ENCODE data around the gene KDM8. TPM values are rescaled to one million over a fixed set of nuclear protein-coding genes. Genes with fewer than 3 reads are reported as not detected.

The KDM8 gene
- total and polyA plus RNA-seq, 4 donors = 4.6 to 198 (median 97.7) TPM

GRCh38 chr16:27235938-27236245, 32.6 kb downstream of the KDM8 start:
- 92% methylated on average over 8 of the region's 8 CpGs for WGBS

DNA sequence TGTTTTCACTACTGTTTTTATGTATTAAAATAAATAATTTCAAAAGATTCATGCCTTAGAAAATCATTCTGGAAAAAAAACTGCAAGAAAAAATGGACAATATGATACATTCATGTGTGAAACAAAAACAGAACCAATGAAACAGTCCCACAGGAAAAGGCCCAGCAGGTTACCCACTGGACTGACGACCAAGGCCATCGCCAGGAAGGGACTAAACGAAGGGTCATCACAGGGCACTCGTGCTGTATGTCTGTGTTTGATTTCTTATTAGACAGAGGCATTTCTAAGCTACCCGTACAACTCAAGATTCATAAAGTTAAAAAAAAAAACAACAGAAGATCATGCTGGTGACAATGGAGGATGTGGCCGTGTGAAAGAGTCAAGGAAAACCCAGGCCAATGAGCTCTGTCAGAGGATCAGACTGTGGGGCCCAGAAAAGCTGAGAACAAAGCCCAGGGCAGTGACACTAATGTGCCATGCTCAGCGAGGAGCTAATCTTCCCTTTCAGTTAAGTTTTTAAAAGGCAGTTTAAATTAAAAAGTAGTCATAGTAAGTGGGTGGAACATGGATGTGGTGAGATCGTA, 33.4 kb downstream of the KDM8 start:
- H3K9me3 ChIP-seq (ENCODE audit: control insufficient read depth in 4 of 4, low read length in 3 of 4) = no peaks in the 10 kb centered on the region
- H3K27me3 ChIP-seq (ENCODE audit: control insufficient read depth in 4 of 4, insufficient read depth in 4 of 4, low read length in 3 of 4) = no peaks in the 10 kb centered on the region
- peaks cover 0 to 10% (median 4%) of the 10 kb centered on the region in 4 donors for H3K4me1 ChIP-seq (ENCODE audit: control insufficient read depth in 4 of 4, insufficient read depth in 4 of 4, low read length in 3 of 4)
- no peak for DNase-seq (ENCODE audit: low spot score)
- peaks cover 0 to 10% (median 3%) of the 10 kb centered on the region in 4 donors for H3K36me3 ChIP-seq (ENCODE audit: control insufficient read depth in 4 of 4, insufficient read depth in 3 of 4, low read depth in 1 of 4, low read length in 3 of 4)
- 70% methylated on average over 8 of the region's 8 CpGs for WGBS
- H3K27ac ChIP-seq (ENCODE audit: low read depth in 1 of 2, low read length in 2 of 2) = peak overlapping the region; percentile 65 to 66
- peak overlapping the region in 1 of 2 donors; percentile 28 for H3K9ac ChIP-seq (ENCODE audit: low read depth in 1 of 2, low read length in 2 of 2)
- no peak overlapping the region for H3K4me3 ChIP-seq (ENCODE audit: low read depth in 1 of 3, low read length in 3 of 3)
- TF ChIP-seq YY1 (IDR thresholded peaks at IDR 0.05) (no peak), HNF4A (conservative IDR thresholded peaks at IDR 0.05) (no peak), NR2F2 (IDR thresholded peaks at IDR 0.05) (no peak), ZBTB33 (IDR thresholded peaks at IDR 0.05) (no peak), TAF1 (conservative IDR thresholded peaks at IDR 0.05) (no peak), HNF4G (IDR thresholded peaks at IDR 0.05) (no peak), RXRA (IDR thresholded peaks at IDR 0.05) (no peak), RAD21 (IDR thresholded peaks at IDR 0.05) (no peak), CTCF (IDR thresholded peaks at IDR 0.05; ENCODE audit: low read depth, low read length, missing input control) (no peak), SP1 (IDR thresholded peaks at IDR 0.05) (no peak), ATF3 (IDR thresholded peaks at IDR 0.05) (no peak)

More at GRCh38 chr16:27235938-27236245, 32.6 kb downstream of the KDM8 start:
- H3K4me1 ChIP-seq (ENCODE audit: control insufficient read depth in 4 of 4, insufficient read depth in 4 of 4, low read length in 3 of 4) = peaks cover 0 to 6% (median 4%) of the 10 kb centered on the region in 4 donors
- no peak overlapping the region for H3K4me3 ChIP-seq (ENCODE audit: low read depth in 1 of 3, low read length in 3 of 3)
- peaks cover 0 to 10% (median 4%) of the 10 kb centered on the region in 4 donors for H3K36me3 ChIP-seq (ENCODE audit: control insufficient read depth in 4 of 4, insufficient read depth in 3 of 4, low read depth in 1 of 4, low read length in 3 of 4)
- H3K9ac ChIP-seq (ENCODE audit: low read depth in 1 of 2, low read length in 2 of 2) = no peak overlapping the region
- peak overlapping the region; percentile 44 to 78 for H3K27ac ChIP-seq (ENCODE audit: low read depth in 1 of 2, low read length in 2 of 2)
- no peak for TF ChIP-seq RAD21 (IDR thresholded peaks at IDR 0.05)
- TF ChIP-seq JUND (IDR thresholded peaks at IDR 0.05) = no peak
- no peak for TF ChIP-seq GABPA (IDR thresholded peaks at IDR 0.05 in 1 of 2, conservative IDR thresholded peaks at IDR 0.05 in 1 of 2)
- TF ChIP-seq YY1 (IDR thresholded peaks at IDR 0.05) = no peak
- TF ChIP-seq FOXA2 (IDR thresholded peaks at IDR 0.05) = no peak
- TF ChIP-seq MAX (IDR thresholded peaks at IDR 0.05) = no peak
- TF ChIP-seq HNF4G (IDR thresholded peaks at IDR 0.05) = no peak
- TF ChIP-seq ZBTB33 (IDR thresholded peaks at IDR 0.05) = no peak
- no peak for TF ChIP-seq REST (IDR thresholded peaks at IDR 0.05)
- no peak for TF ChIP-seq EGR1 (IDR thresholded peaks at IDR 0.05; ENCODE audit: low read depth in 2 of 2)
- no peak for TF ChIP-seq FOXA1 (IDR thresholded peaks at IDR 0.05)
- H3K27me3 ChIP-seq (ENCODE audit: control insufficient read depth in 4 of 4, insufficient read depth in 4 of 4, low read length in 3 of 4) = no peaks in the 10 kb centered on the region
- no peak for DNase-seq (ENCODE audit: low spot score)
- no peaks in the 10 kb centered on the region for H3K9me3 ChIP-seq (ENCODE audit: control insufficient read depth in 4 of 4, low read length in 3 of 4)
